ENCODE data around the gene ISG20. TPM values are rescaled to one million over a fixed set of nuclear protein-coding genes. Genes with fewer than 3 reads are reported as not detected.
A peak's percentile ranks its signal among the peaks of the same experiment; 100 is the strongest.

The ISG20 gene
- polyA plus RNA-seq, 1 experiment: 4.2 TPM

- no peak for DNase-seq (ENCODE audit: low read depth)
- H3K4me3 ChIP-seq (ENCODE audit: low read depth, low read length): no peak overlapping the region
- H3K27me3 ChIP-seq (ENCODE audit: control insufficient read depth, insufficient read depth, low read length): peaks cover 24% of the 10 kb centered on the region
- ChIA-PET CTCF (interaction anchor here (1.3 kb wide), 1 partner anchor 8 kb away, joined by 5 read pairs; no protein-coding TSS in a partner anchor), POLR2A (no interaction called here)
- H3K36me3 ChIP-seq (ENCODE audit: control insufficient read depth, insufficient read depth, low read length): no peaks in the 10 kb centered on the region
- no peak for TF ChIP-seq CTCF (IDR thresholded peaks at IDR 0.05; ENCODE audit: insufficient read depth, low read depth, low read length)
These were observed 29.3 kb upstream of the ISG20 start for GRCh38 chr15:88609344-88610090.

GRCh38 chr15:88610701-88611231 is 28.1 kb upstream of the ISG20 start:
- H3K27me3 ChIP-seq (ENCODE audit: control insufficient read depth, insufficient read depth, low read length): peaks cover 11% of the 10 kb centered on the region
- no peak overlapping the region for H3K4me3 ChIP-seq (ENCODE audit: low read depth, low read length)
- ChIA-PET CTCF (interaction anchor here (0.8 kb wide), 1 partner anchor 10 kb away, joined by 3 read pairs; the partner anchor contains the start of gene AEN), POLR2A (no interaction called here)
- TF ChIP-seq CTCF (IDR thresholded peaks at IDR 0.05; ENCODE audit: insufficient read depth, low read depth, low read length): peak; percentile 33; the same call in 1 of the 2 replicates
- DNase-seq (ENCODE audit: low read depth): no peak
- H3K36me3 ChIP-seq (ENCODE audit: control insufficient read depth, insufficient read depth, low read length): no peaks in the 10 kb centered on the region

- ChIA-PET POLR2A (no interaction called here), CTCF (interaction anchor here (1.0 to 1.2 kb wide), 2 partner anchors 135 to 140 kb away, joined by 3 read pairs; no protein-coding TSS in a partner anchor)
- DNase-seq (ENCODE audit: low read depth): no peak
- no peak overlapping the region for H3K4me3 ChIP-seq (ENCODE audit: low read depth, low read length)
- H3K27me3 ChIP-seq (ENCODE audit: control insufficient read depth, insufficient read depth, low read length): peaks cover 1% of the 10 kb centered on the region; the same call in 1 of the 2 replicates
- TF ChIP-seq CTCF (IDR thresholded peaks at IDR 0.05; ENCODE audit: insufficient read depth, low read depth, low read length): no peak
- H3K36me3 ChIP-seq (ENCODE audit: control insufficient read depth, insufficient read depth, low read length): no peaks in the 10 kb centered on the region
These were observed 26.5 kb upstream of the ISG20 start for GRCh38 chr15:88612186-88612796.

- POLR2A ChIA-PET: no interaction called here
- CTCF ChIA-PET: interaction anchor here (0.8 to 1.2 kb wide), 4 partner anchors 136 to 151 kb away, joined by 3 read pairs; no protein-coding TSS in a partner anchor
- no peak for TF ChIP-seq CTCF (IDR thresholded peaks at IDR 0.05; ENCODE audit: insufficient read depth, low read depth, low read length)
- Histone ChIP-seq H3K36me3 (ENCODE audit: control insufficient read depth, insufficient read depth, low read length) (no peaks in the 10 kb centered on the region), H3K4me3 (ENCODE audit: low read depth, low read length) (no peak overlapping the region), H3K27me3 (ENCODE audit: control insufficient read depth, insufficient read depth, low read length) (peaks cover 1% of the 10 kb centered on the region; the same call in 1 of the 2 replicates)
- no peak for DNase-seq (ENCODE audit: low read depth)
These were observed 25.5 kb upstream of the ISG20 start for GRCh38 chr15:88613074-88613944.

All from BJ (cell line).